Cortex of kidney (tissue), 1 donor: ENCODE data around the gene PLCB1.
"Not testable (repeated sequence)": the region's sequence is repeated elsewhere in the genome, so short reads cannot be mapped to it uniquely, and the experiment has no call there.

Experiments
- DNase-seq: peaks from one replicate; lab custom pipeline; 2025; lab: John Stamatoyannopoulos, UW

PLCB1 gene

DNA sequence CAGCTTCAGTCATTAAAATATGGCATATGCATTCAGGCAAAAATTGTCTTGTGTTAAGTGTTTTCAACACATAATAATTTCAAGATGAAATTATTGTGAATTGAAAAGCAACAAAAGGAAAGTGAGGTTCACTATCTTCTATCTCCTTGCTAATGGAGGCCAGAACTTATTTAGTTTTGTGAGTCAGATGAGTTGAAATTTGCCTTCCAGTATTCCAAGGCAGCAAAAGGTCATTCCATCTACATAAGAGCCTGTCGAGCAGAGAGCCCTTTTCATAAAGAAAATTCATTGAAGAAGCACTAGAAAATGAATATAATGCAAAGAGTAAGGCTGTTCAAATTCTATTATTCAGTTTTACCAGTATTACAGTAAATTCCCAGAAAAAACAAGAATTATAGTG is 274.3 kb downstream of the PLCB1 start:
- DNase-seq, result no peak

DNA sequence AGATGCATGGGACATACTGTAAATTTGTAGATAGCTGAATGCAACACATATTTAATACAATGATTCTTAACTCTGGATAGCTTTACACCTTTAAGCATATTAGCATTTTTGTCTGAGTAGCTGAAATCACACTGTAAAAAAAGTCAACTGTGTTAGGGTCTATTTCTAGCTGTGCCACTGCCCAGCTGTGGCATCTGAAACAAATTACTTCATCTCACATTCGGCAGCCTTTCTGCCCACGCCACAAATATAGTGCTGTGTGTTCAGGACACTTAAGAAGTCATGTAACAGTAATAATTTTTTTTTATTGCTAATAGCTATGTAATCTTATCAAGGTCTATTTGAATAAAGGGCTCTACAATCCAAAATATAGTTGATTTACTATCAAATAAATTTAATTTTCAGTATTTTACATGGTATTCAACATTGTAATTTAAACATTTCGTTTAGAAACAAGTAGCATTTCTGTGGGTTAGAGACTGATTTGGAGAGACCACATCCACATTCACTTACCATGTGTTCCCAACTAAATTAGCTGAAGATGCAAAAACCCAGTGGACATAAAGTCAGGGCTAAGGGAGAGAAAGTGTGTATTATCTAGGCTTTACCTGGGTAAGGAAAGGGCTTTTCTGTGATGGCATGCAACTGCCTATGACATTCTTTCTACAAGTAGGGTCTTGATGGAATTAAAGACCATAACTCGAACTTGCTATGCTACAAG is 276.7 kb downstream of the PLCB1 start:
- no peak for DNase-seq

GRCh38 chr20:8413691-8414090 is 281.6 kb downstream of the PLCB1 start:
- no peak for DNase-seq

DNA sequence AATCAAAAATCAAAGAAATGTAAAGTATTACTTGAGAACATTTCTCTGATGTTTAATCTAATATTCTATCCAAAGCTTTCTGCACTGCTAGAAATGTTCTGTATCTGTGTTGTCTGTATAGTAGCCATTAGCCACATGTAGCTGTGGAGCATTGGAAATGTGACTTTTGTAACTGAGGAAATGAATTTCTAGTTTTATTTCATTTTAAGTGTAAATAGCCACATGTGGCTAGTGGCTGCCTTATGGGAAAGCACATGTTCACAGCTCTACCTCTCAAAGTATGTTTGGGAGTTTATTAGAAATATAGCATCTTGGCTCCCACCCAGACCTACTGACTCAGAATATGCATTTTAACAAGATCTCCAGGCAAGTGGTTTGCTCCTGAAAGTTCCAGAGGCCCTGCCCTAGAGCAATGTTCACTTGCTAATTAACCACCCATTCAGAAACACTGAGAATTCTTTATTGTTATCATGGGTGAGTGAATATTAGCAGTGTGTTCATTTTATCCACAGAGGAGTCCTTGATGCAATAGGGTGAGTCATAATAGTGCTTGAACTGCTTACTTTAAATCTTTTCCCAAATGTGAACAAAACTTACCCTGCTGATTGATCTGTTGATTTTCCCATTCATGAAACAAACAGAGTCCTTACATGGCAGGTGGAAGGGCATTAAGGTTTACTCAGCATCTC is 282.7 kb downstream of the PLCB1 start:
- DNase-seq, result no peak

DNA sequence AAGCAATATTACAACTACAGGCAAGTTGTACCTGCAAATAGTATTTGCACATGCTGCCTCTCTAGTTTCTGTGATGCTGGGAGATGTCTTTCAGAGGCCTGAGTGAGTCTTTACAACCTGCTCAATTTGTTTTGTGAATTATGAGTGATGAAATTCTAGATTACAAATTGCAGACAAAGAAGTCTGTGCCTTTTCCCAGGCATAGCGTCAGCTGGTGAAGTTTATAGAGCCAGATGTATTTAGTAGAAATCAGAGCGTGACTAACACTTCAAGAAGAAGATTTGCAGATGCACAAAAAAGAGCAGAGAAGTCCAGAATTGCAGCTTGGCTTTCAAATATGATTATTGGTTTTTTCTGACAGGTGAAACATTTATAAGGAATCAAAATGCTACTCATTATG is 289.9 kb downstream of the PLCB1 start:
- DNase-seq, result no peak

GRCh38 chr20:8423482-8423881 is 291.4 kb downstream of the PLCB1 start:
- DNase-seq, result no peak

DNA sequence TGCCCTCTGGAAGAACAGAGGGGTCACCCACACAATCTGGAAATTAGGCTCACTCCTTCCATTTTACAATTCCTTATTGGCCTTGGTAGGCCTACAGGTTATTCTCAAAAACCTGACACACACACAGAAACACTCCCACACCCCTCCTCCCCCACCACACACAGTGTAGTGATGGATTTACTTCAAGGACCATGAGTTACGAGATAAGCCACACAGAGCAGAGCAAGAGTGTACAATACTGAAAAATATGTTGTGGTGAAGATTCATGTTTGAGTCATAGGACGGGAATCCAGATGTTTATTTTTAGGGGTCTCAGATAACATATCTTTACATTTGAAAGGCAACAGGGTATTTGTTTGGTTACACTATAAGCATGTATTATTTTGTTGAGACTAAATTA is 291.9 kb downstream of the PLCB1 start:
- DNase-seq, result no peak

DNA sequence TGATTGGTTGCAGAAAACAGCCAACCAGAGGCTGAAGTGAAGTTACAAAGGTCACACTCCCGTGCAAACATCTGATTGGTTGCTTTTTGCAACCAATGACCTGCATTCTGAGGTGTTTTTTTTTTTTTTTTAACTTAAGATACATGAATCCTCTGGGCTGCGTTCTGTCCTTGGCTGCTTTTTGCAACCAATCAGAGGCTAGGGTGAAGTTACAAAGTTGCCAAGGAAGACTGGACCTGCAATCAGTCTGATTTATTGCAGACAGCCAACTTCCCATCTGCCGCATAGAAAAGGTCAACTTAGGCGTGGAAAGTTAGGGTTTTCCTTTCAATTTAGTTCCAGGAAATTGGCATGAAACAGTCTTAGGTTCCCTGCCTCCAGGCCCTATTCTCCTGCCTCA is 292.9 kb downstream of the PLCB1 start:
- DNase-seq, result no peak

DNA sequence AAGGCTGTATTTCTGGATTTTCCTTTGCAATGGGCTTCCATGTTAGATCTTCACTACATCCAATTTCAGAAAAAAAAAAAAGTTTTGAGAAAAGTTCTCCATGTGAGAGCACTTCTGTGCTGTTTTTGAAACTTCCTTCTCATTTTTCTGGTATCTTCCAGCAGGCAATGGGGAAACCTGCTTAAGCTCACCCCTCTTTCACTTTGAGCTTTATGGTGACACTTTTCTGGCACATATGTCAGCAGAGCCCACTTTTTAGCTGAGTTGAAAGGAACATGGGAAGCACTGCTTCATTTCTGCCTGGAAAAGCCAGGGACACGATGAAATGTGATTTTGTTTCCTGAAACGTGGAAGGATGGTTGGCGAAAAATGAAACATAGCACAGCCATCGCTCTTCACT is 293.7 kb downstream of the PLCB1 start:
- no peak for DNase-seq

DNA sequence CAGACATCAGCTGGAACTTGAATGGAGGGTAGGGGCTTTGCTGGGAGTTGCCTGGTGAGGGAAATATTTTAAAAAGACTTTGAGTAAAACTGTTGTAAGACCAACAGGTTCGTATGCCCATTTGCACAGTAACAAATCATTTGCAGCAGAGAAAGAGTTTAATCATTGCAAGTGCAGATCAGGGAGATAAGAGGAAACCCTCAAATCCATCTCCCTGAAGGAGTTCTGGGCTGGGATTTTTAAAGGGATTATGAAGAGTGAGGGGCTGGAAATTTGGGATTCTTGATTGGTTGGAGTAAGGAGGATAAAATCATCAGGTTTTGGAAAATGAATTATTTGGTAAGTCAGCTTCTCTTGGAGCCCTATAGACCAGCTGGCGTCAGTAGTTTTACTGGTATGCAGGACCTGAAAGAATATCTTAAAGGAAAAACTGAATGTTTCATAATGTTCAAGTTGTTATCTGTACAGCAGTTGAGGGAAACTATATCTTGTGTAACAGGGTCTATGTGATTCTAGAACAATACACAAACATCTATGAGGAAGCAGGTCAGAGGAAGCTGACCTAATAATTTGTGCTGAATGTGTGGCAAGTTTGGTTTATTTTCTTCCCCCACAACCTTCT is 295.5 kb downstream of the PLCB1 start:
- DNase-seq, result no peak

DNA sequence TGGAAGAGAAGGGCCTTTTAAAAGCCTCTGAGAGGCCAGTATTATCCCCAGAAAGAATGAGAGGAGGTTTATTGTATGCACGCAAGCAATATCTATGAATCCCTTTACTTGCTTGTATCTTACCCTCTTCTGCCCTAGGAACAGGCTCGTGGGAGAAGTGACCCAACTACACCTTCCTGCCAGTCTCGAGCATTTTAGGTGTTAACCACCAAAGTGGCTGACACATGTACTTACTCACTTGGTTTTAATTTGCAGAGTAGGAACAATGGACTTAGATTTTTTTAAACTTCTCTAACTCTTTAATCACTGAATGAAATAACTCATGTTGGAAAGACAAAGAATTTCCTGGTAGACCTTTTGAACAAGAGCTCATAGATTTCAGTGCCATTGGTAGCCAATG is 296.9 kb downstream of the PLCB1 start:
- no peak for DNase-seq

- no peak for DNase-seq
These were observed 299.7 kb downstream of the PLCB1 start for GRCh38 chr20:8431538-8432434.

GRCh38 chr20:8432435-8433148 is 300.5 kb downstream of the PLCB1 start:
- no peak for DNase-seq

GRCh38 chr20:8433291-8433690 is 301.2 kb downstream of the PLCB1 start:
- no peak for DNase-seq

- DNase-seq, result no peak
These were observed 302.3 kb downstream of the PLCB1 start for GRCh38 chr20:8434326-8434876.

- no peak for DNase-seq
These were observed 303.4 kb downstream of the PLCB1 start for GRCh38 chr20:8435285-8436035.

DNA sequence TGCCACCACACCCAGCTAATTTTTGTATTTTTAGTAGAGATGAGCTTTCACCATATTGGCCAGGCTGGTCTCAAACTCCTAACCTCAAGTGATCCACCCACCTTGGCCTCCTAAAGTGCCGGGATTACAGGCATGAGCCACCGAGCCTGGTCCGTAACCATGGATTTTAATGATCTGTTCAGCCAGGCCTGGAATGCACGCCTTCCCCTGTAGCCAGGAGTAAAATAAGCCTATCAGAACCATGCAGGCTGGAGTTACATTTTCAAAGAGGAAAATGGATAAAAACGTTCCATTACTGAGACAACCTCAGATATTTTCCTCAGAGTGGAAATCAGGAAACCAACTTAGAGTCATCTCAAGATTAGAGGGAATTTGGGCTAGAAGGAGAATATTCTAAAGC is 304.9 kb downstream of the PLCB1 start:
- not testable (repeated sequence) for DNase-seq

- no peak for DNase-seq
These were observed 306.7 kb downstream of the PLCB1 start for GRCh38 chr20:8438748-8439147.

DNA sequence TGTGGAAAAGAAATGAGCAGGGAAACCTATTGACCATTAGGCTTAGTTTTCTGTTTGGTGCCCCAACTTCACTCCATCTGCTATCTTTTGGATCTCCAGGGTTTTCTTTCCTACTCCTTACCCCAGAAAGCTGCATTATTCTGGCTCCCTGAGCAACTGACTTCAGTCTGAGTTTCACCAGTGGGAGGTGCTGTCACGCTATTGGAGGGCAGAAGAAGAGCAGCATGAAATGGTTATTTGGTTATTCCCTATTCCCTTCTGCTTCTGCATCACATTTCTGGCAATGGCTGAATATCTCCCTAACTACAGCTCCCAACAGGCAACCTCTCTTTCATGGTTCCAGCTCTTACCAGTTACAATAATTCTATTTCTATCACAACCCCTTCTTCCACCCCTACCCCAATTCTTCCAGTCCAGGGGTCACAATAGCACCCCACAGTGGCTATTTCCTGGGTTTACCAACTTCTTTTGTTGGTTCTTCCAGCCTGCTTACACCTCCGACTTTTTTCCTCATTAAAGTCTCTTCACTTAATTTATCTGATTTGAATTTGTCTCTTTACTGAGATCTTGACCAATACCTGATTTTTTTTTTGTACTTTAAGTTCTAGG is 311.5 kb downstream of the PLCB1 start:
- no peak for DNase-seq
